B cell (primary cell): Measurements from ENCODE around the gene SETBP1. TPM values are rescaled to one million over a fixed set of nuclear protein-coding genes. Genes with fewer than 3 reads are reported as not detected.

Experiments used
- ATAC-seq: fragments of 200-7000 bp; cut with Tn5 transposase; one replicate; pipeline ENCODE4 v1.10.0; 2021; ENCODE audit warnings: low read depth, mild to moderate bottlenecking, moderate number of reproducible peaks, moderate library complexity
- CTCF ChIA-PET: fragments of 350-600 bp; sonication (Branson Sonifier 250); formaldehyde crosslinking; loops from one replicate; lab custom pipeline; 2021; ENCODE audit warnings: antibody characterized with exemption, inconsistent platforms; lab: Charles Lee
- POLR2A ChIA-PET: fragments of 350-600 bp; sonication (Branson Sonifier 250); formaldehyde crosslinking; loops from one replicate; lab custom pipeline; 2021; ENCODE audit warnings: antibody characterized with exemption; lab: Charles Lee
- DNase-seq: peaks from one replicate; pipeline ENCODE4 v3.0.0; 2013
- H2AFZ ChIP-seq: 2 replicates; pipeline ENCODE4 v1.6.1; 2012; ENCODE audit warnings: mild to moderate bottlenecking, low read depth, low read length; ENCODE audit not compliant: insufficient read depth, poor library complexity, severe bottlenecking
- H3K27ac ChIP-seq, 2 donors: 1 replicate in 1 of 2; 2 replicates in 1 of 2; pipeline ENCODE4 v1.5.1; 2012 to 2013; ENCODE audit warnings: low read length in 2 of 2, mild to moderate bottlenecking in 2 of 2, moderate library complexity in 1 of 2
- H3K27me3 ChIP-seq, 4 experiments: fragments of 200-600 bp in 1 of 4; sonication (generic) in 1 of 4; replicated peaks in 1 of 4; 1 replicate in 2 of 4; 2 replicates in 2 of 4; pipeline versions ENCODE4 v1.6.1 to v1.7.0; 2013 to 2016; ENCODE audit warnings: low read length in 3 of 4, mild to moderate bottlenecking in 2 of 4, mixed read lengths in 1 of 4, moderate library complexity in 1 of 4; ENCODE audit not compliant: insufficient read depth in 4 of 4, control insufficient read depth in 3 of 4; ENCODE audit errors: control extremely low read depth in 1 of 4
- H3K36me3 ChIP-seq, 2 experiments: replicated peaks in 1 of 2; 1 replicate in 1 of 2; 2 replicates in 1 of 2; pipeline versions ENCODE4 v1.6.1 to v1.7.1; 2013; ENCODE audit warnings: low read length in 1 of 2; ENCODE audit not compliant: insufficient read depth in 2 of 2, control insufficient read depth in 1 of 2; ENCODE audit errors: control extremely low read depth in 1 of 2, extremely low read depth in 1 of 2
- H3K4me1 ChIP-seq, 2 donors: fragments of 200-600 bp in 1 of 2; sonication (generic) in 1 of 2; 1 replicate in 1 of 2; 2 replicates in 1 of 2; pipeline versions ENCODE4 v1.5.1 to v1.6.1; 2013 to 2017; ENCODE audit warnings: low read length in 2 of 2; ENCODE audit not compliant: control insufficient read depth in 2 of 2, insufficient read depth in 2 of 2
- H3K4me2 ChIP-seq: replicated peaks from 2 replicates; pipeline ENCODE3; 2012; ENCODE audit warnings: mild to moderate bottlenecking, low read depth, low read length; ENCODE audit not compliant: poor library complexity, severe bottlenecking
- H3K4me3 ChIP-seq, 5 experiments: fragments of 200-600 bp in 1 of 5; sonication (generic) in 1 of 5; 1 replicate in 3 of 5; 2 replicates in 2 of 5; pipeline versions ENCODE4 v1.5.1 to v1.7.0; 2011 to 2016; ENCODE audit warnings: low read length in 4 of 5, mild to moderate bottlenecking in 4 of 5, low read depth in 2 of 5, control low read depth in 1 of 5, moderate library complexity in 1 of 5; ENCODE audit not compliant: insufficient read depth in 1 of 5; ENCODE audit errors: control extremely low read depth in 1 of 5, extremely low read depth in 1 of 5
- H3K79me2 ChIP-seq: fragments of 200-600 bp; sonication (generic); one replicate; pipeline ENCODE4 v1.6.0; 2016; ENCODE audit warnings: low read length; ENCODE audit not compliant: control insufficient read depth, insufficient read depth
- H3K9ac ChIP-seq: fragments of 200-600 bp; sonication (generic); 2 replicates; pipeline ENCODE4 v1.6.1; 2017; ENCODE audit warnings: mild to moderate bottlenecking, low read length, moderate library complexity
- H3K9me3 ChIP-seq, 3 donors: one replicate each; pipeline versions ENCODE4 v1.6.1 to v1.7.1; 2013; ENCODE audit warnings: low read length in 2 of 3; ENCODE audit not compliant: control insufficient read depth in 2 of 3, insufficient read depth in 1 of 3; ENCODE audit errors: control extremely low read depth in 1 of 3
- H4K20me1 ChIP-seq: 2 replicates; pipeline ENCODE4 v1.6.0; 2012; ENCODE audit warnings: mild to moderate bottlenecking, low read length; ENCODE audit not compliant: insufficient read depth, control insufficient read depth, poor library complexity, severe bottlenecking
- H3K27ac Mint-ChIP-seq: one replicate; pipeline ENCODE4 v1.8.0; 2021; ENCODE audit warnings: mixed read lengths
- H3K27me3 Mint-ChIP-seq: one replicate; pipeline ENCODE4 v1.8.0; 2021; ENCODE audit warnings: mixed read lengths
- H3K4me1 Mint-ChIP-seq: one replicate; pipeline ENCODE4 v1.8.0; 2021; ENCODE audit warnings: mixed read lengths
- H3K4me3 Mint-ChIP-seq: one replicate; pipeline ENCODE4 v1.8.0; 2021; ENCODE audit warnings: mixed read lengths
- H3K9me3 Mint-ChIP-seq: one replicate; pipeline ENCODE4 v1.8.0; 2022; ENCODE audit warnings: mixed read lengths; ENCODE audit not compliant: insufficient read depth
- EZH2 ChIP-seq: IDR thresholded peaks from 2 replicates; pipeline ENCODE4 v1.6.1; 2012; ENCODE audit warnings: borderline replicate concordance, low read depth, mild to moderate bottlenecking, moderate library complexity, low read length; ENCODE audit not compliant: insufficient read depth, poor library complexity, severe bottlenecking
- WGBS: methylation state at CpG from one replicate; pipeline ENCODE4 v1.1.5; 2013; ENCODE audit warnings: missing lambda C conversion rate; ENCODE audit not compliant: insufficient coverage; 5-methylcytosine and 5-hydroxymethylcytosine counted together
- intact Hi-C: fragments of 100-400 bp; cut with micrococcal nuclease; formaldehyde crosslinking; loops from one replicate; pipeline ENCODE4 v1.10.0; 2022
- polyA plus RNA-seq: library from polyadenylated mRNA; depleted of rRNA; stranded (reverse); fragments of >200 nt; gene quantifications from 2 replicates; pipeline ENCODE4 v1.2.3, GENCODE V29; 2012
- total RNA-seq, 2 donors: library from RNA; stranded (reverse); fragments of 120-200 nt in 1 of 2; gene quantifications; 1 replicate in 1 of 2; 2 replicates in 1 of 2; pipeline versions ENCODE4 v1.2.3 to v1.2.4, GENCODE V29; 2013 to 2022
- TF ChIP-seq, protein P1 (sequence below): fragments of 200-600 bp; IDR thresholded peaks from one replicate; pipeline ENCODE4 v1.8.0; 2022; ENCODE audit warnings: antibody characterized with exemption, mild to moderate bottlenecking

Gene SETBP1
- total and polyA plus RNA-seq, 2 donors (not counting 1 experiment from before 2014, with no cell fraction given) = 15.1 to 129 TPM

DNA sequence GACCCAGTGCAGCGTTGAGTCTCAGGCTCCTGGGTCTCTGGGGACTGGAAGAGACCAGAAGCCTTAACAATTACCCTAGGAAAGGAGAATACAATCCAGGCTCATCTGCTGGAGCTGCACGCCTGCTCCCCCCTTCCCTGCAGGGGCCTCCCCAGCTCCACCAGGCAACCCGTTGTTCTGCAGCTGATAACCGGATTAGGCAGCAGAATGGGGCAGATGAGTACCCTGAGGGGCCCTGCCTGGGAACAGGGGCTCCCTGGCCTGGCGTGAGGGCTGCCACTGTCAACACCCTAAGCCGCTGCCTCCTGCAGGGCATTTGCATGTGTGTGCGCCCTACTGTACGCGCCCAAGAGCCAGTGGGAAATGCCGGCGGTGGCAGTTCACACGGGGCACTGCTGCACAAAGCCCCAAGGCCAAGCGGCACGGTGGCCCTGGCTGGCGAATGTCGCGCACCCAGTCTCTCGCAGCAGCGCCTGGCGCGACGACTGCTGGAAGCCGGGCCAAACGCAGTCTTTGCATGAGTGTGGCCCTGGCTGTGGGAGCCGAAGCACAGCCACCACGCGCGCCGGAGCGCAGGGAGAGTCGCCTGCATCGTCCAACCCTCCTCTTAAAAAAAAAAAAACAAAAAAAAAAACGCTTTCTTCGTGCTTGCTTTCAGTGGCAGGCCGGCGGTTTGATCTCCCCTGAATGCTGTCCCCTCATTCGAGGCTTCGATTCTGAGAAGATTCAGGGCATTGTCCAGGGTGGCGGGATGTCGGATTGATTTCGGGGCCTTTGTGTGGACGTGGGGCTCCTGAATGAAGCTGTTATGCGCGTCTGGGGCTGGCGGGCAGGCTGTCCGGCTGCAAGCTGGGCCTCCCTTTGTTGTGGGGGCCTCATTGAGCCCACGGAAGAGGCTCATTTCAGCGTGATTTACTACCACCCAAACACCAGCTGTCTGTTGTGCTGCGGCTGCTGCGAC, 63.8 kb downstream of the SETBP1 start:
- CTCF ChIA-PET = interaction anchor here (0.6 to 1.1 kb wide), 2 partner anchors 14 to 42 kb away, joined by 3 read pairs; no protein-coding TSS in a partner anchor

More for the DNA sequence above, 63.8 kb downstream of the SETBP1 start:
- peak overlapping the region; percentile 51 for H3K27ac Mint-ChIP-seq
- ATAC-seq (no peak), DNase-seq (no peak)
- Histone ChIP-seq H3K4me3 (no peak overlapping the region), H3K9me3 (peaks cover 0 to 6% (median 0%) of the 10 kb centered on the region in 3 donors), H3K27me3 (no peaks in the 10 kb centered on the region), H3K9ac (no peak overlapping the region), H4K20me1 (peaks cover 5% of the 10 kb centered on the region), H3K27ac (no peak overlapping the region), H3K79me2 (peaks cover 89% of the 10 kb centered on the region), H3K36me3 (peaks cover 6 to 33% of the 10 kb centered on the region in 2 experiments), H3K4me2 (no peak overlapping the region), H3K4me1 (peaks cover 39 to 48% of the 10 kb centered on the region in 2 donors), H2AFZ (no peak overlapping the region)
- POLR2A ChIA-PET = interaction anchor here (1.5 kb wide), 1 partner anchor 14 kb away, joined by 3 read pairs; no protein-coding TSS in a partner anchor
- H3K27me3 Mint-ChIP-seq = no peaks in the 10 kb centered on the region
- 99% methylated on average over 48 of the region's 50 CpGs for WGBS
- no peaks in the 10 kb centered on the region for H3K9me3 Mint-ChIP-seq
- peaks cover 85% of the 10 kb centered on the region for H3K4me1 Mint-ChIP-seq
- TF ChIP-seq, protein P1, sequence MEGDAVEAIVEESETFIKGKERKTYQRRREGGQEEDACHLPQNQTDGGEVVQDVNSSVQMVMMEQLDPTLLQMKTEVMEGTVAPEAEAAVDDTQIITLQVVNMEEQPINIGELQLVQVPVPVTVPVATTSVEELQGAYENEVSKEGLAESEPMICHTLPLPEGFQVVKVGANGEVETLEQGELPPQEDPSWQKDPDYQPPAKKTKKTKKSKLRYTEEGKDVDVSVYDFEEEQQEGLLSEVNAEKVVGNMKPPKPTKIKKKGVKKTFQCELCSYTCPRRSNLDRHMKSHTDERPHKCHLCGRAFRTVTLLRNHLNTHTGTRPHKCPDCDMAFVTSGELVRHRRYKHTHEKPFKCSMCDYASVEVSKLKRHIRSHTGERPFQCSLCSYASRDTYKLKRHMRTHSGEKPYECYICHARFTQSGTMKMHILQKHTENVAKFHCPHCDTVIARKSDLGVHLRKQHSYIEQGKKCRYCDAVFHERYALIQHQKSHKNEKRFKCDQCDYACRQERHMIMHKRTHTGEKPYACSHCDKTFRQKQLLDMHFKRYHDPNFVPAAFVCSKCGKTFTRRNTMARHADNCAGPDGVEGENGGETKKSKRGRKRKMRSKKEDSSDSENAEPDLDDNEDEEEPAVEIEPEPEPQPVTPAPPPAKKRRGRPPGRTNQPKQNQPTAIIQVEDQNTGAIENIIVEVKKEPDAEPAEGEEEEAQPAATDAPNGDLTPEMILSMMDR = no peak
- no peak for TF ChIP-seq EZH2
- H3K4me3 Mint-ChIP-seq = no peak overlapping the region
- intact Hi-C loops = no loop called here
